Testis (tissue), 2 donors: ENCODE results near the gene DST.

Experiments
- POLR2A ChIP-seq: fragments of 450-650 bp; IDR thresholded peaks from one replicate; pipeline ENCODE4 v1.6.1; 2017; ENCODE audit warnings: antibody characterized with exemption, mild to moderate bottlenecking, moderate library complexity
- TF ChIP-seq, protein P1 (sequence below), 3 experiments: fragments of 450-650 bp in 2 of 3; fragments of 200-600 bp in 1 of 3; sonication (generic) in 1 of 3; IDR thresholded peaks; one replicate each; pipeline ENCODE4 v1.5.1; 2016 to 2019; ENCODE audit warnings: antibody characterized with exemption in 3 of 3, mild to moderate bottlenecking in 2 of 3, moderate library complexity in 1 of 3

DNA sequence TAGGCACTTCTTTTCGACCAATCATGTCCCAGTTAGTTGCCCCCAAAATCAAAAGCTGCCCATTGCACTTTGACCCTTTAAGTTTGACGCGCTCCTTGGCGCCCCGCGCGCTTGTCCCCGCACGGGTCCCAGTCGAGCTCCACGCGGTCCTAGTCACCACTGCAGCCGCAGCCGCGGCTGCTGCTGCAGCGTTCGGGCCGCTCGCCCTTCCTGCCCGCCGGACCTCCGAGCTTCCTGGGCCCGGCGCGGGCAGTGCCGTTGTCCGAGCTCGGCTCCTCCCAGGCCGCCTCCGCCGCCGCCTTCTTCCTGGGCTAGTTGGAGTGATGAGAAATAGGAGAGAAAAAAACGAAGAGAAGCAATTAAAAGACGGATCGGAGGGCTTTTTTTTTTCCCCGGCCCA lies 209.6 kb downstream of the DST start:
- TF ChIP-seq POLR2A: no peak
- TF ChIP-seq, protein P1, sequence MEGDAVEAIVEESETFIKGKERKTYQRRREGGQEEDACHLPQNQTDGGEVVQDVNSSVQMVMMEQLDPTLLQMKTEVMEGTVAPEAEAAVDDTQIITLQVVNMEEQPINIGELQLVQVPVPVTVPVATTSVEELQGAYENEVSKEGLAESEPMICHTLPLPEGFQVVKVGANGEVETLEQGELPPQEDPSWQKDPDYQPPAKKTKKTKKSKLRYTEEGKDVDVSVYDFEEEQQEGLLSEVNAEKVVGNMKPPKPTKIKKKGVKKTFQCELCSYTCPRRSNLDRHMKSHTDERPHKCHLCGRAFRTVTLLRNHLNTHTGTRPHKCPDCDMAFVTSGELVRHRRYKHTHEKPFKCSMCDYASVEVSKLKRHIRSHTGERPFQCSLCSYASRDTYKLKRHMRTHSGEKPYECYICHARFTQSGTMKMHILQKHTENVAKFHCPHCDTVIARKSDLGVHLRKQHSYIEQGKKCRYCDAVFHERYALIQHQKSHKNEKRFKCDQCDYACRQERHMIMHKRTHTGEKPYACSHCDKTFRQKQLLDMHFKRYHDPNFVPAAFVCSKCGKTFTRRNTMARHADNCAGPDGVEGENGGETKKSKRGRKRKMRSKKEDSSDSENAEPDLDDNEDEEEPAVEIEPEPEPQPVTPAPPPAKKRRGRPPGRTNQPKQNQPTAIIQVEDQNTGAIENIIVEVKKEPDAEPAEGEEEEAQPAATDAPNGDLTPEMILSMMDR (IDR thresholded peaks at IDR 0.05): no peak
